Breast epithelium (tissue), 4 donors: ENCODE measurements around the gene WDR18. TPM values are rescaled to one million over a fixed set of nuclear protein-coding genes. Genes with fewer than 3 reads are reported as not detected.
"Not testable (repeated sequence)": the region's sequence is repeated elsewhere in the genome, so short reads cannot be mapped to it uniquely, and the experiment has no call there.

Experiments
- DNase-seq, 2 donors: peaks; one replicate each; pipeline ENCODE4 v3.0.0-alpha.2; 2019; ENCODE audit warnings: low spot score in 2 of 2
- H3K27ac ChIP-seq, 2 donors: fragments of 200-600 bp; sonication (generic) in 1 of 2; one replicate each; pipeline ENCODE4 v1.5.1; 2016 to 2019; ENCODE audit warnings: mild to moderate bottlenecking in 1 of 2
- H3K27me3 ChIP-seq, 2 donors: fragments of 200-600 bp; sonication (generic) in 1 of 2; one replicate each; pipeline versions ENCODE4 v1.5.1 to v1.6.0; 2017 to 2019; ENCODE audit warnings: control low read depth in 1 of 2, mild to moderate bottlenecking in 1 of 2
- H3K36me3 ChIP-seq: fragments of 200-600 bp; one replicate; pipeline ENCODE4 v1.5.1; 2019
- H3K4me1 ChIP-seq, 2 donors: fragments of 200-600 bp; sonication (generic); one replicate each; pipeline ENCODE4 v1.5.1; 2016 to 2019; ENCODE audit warnings: control low read depth in 1 of 2
- H3K4me3 ChIP-seq, 3 donors: fragments of 200-600 bp; sonication (generic); 1 replicate in 2 of 3; 2 replicates in 1 of 3; pipeline ENCODE4 v1.5.1; 2016 to 2019; ENCODE audit warnings: mild to moderate bottlenecking in 3 of 3, moderate library complexity in 2 of 3
- H3K9me3 ChIP-seq, 2 donors: fragments of 200-600 bp; sonication (generic) in 1 of 2; one replicate each; pipeline ENCODE4 v1.5.1; 2016 to 2019; ENCODE audit warnings: control low read depth in 1 of 2
- CTCF ChIP-seq, 3 donors: fragments of 450-650 bp; IDR thresholded peaks; one replicate each; pipeline ENCODE4 v1.5.1; 2016 to 2017; ENCODE audit warnings: antibody characterized with exemption in 3 of 3, mild to moderate bottlenecking in 3 of 3, moderate library complexity in 3 of 3
- POLR2A ChIP-seq: fragments of 450-650 bp; IDR thresholded peaks from one replicate; pipeline ENCODE4 v1.6.1; 2016; ENCODE audit warnings: antibody characterized with exemption, mild to moderate bottlenecking, moderate library complexity
- POLR2AphosphoS5 ChIP-seq, 3 donors: sonication (generic); formaldehyde crosslinking; IDR thresholded peaks; one replicate each; pipeline ENCODE4 v1.6.1; 2017; ENCODE audit warnings: antibody characterized with exemption in 3 of 3
- intact Hi-C: fragments of 100-400 bp; cut with DNase I; formaldehyde crosslinking; loops from one replicate; pipeline ENCODE4 v1.15.1; 2023; ENCODE audit warnings: low total_unique reads
- total RNA-seq, 3 donors: library from RNA; depleted of rRNA; stranded (reverse); fragments of >200 nt; gene quantifications; one replicate each; pipeline ENCODE4 v1.1.0, GENCODE V29; 2016

WDR18 gene
- total RNA-seq, 3 donors from 2014 or later, result 19.2 to 69.2 (median 49.8) TPM

DNA sequence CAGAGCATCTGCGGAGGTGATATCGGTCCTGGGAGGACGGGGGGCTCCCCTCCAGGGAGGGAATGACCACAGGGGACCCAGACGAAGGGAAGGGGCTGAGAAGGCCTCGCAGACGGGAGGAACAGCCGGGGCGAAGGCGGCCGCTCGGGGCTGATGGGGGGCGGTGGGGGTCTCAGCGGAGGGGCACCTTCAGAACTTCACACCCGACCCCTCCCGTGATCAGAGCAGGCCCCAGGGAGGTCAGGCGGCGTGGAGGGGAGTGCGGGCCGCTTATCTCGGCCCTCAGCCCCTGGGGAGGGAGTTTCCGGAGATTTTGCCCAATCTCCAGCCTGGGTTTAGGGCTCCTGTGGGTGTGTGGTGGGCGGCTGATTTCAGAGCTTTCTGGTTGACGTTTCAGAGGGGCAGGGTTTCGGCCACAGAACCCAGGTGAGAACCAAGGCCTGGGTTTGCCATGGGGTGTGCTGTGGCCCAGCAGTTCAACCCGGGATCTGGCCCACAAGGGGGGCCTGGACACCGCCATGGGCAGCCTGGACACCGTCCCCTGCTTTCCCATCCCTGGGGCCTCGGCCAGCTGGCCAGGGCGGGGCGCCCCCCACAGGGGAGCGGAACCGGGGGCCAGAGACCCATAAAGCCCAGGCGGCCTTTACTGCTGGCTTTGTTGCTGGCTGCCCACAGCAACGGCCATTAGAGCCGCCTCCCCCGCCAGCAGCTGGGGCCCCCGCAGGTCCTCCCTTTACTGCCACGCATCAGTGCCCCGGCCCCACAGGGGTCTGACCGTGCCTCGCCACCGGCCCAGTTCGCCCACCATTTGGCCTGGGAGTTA, 29.3 kb upstream of the WDR18 start:
- Histone ChIP-seq H3K36me3 (no peaks in the 10 kb centered on the region), H3K9me3 (no peaks in the 10 kb centered on the region), H3K4me3 (peak overlapping the region in 1 of 3 donors; percentile 19), H3K27ac (no peak overlapping the region), H3K4me1 (peaks cover 0 to 5% of the 10 kb centered on the region in 2 donors), H3K27me3 (no peaks in the 10 kb centered on the region)
- intact Hi-C loops, result no loop called here
- TF ChIP-seq POLR2AphosphoS5 (IDR thresholded peaks at IDR 0.05) (no peak), CTCF (IDR thresholded peaks at IDR 0.05) (no peak), POLR2A (no peak)
- no peak for DNase-seq

- H3K27me3 ChIP-seq, result no peaks in the 10 kb centered on the region
- no peaks in the 10 kb centered on the region for H3K9me3 ChIP-seq
- no peak overlapping the region for H3K27ac ChIP-seq
- H3K36me3 ChIP-seq, result no peaks in the 10 kb centered on the region
- intact Hi-C loops, result no loop called here
- no peak for TF ChIP-seq CTCF (IDR thresholded peaks at IDR 0.05)
- no peak for TF ChIP-seq POLR2AphosphoS5 (IDR thresholded peaks at IDR 0.05)
- TF ChIP-seq POLR2A, result no peak
- DNase-seq, result no peak
- H3K4me1 ChIP-seq, result peaks cover 0 to 5% of the 10 kb centered on the region in 2 donors
- no peak overlapping the region for H3K4me3 ChIP-seq
Observed at GRCh38 chr19:955803-956765, 28.1 kb upstream of the WDR18 start.

- no peaks in the 10 kb centered on the region for H3K27me3 ChIP-seq
- intact Hi-C loops, result no loop called here
- no peaks in the 10 kb centered on the region for H3K36me3 ChIP-seq
- no peak for DNase-seq
- TF ChIP-seq POLR2AphosphoS5 (IDR thresholded peaks at IDR 0.05) (no peak), CTCF (IDR thresholded peaks at IDR 0.05) (no peak), POLR2A (no peak)
- H3K4me1 ChIP-seq, result peaks cover 0 to 5% of the 10 kb centered on the region in 2 donors
- no peak overlapping the region for H3K4me3 ChIP-seq
- no peaks in the 10 kb centered on the region for H3K9me3 ChIP-seq
- H3K27ac ChIP-seq, result no peak overlapping the region
Observed at GRCh38 chr19:956766-957440, 27.2 kb upstream of the WDR18 start.

GRCh38 chr19:957578-957977, 26.6 kb upstream of the WDR18 start:
- H3K36me3 ChIP-seq, H3K4me3 ChIP-seq, intact Hi-C loops, H3K27me3 ChIP-seq, H3K9me3 ChIP-seq, H3K27ac ChIP-seq, H3K4me1 ChIP-seq, DNase-seq: not testable (repeated sequence)

- TF ChIP-seq POLR2A (no peak), POLR2AphosphoS5 (IDR thresholded peaks at IDR 0.05) (no peak), CTCF (IDR thresholded peaks at IDR 0.05) (no peak)
- DNase-seq, result no peak
- H3K4me1 ChIP-seq, result no peaks in the 10 kb centered on the region
- H3K27me3 ChIP-seq, result no peaks in the 10 kb centered on the region
- no peaks in the 10 kb centered on the region for H3K9me3 ChIP-seq
- intact Hi-C loops, result no loop called here
- no peak overlapping the region for H3K27ac ChIP-seq
- no peaks in the 10 kb centered on the region for H3K36me3 ChIP-seq
- no peak overlapping the region for H3K4me3 ChIP-seq
Observed at GRCh38 chr19:958967-959855, 24.9 kb upstream of the WDR18 start.
